Hepatic stellate cell (primary cell): ENCODE data around the gene NLGN1.
"Not testable (repeated sequence)": the region's sequence is repeated elsewhere in the genome, so short reads cannot be mapped to it uniquely, and the experiment has no call there.

Experiments used
- DNase-seq: peaks from one replicate; pipeline ENCODE4 v3.0.0; 2011; ENCODE audit warnings: low spot score

Gene NLGN1

GRCh38 chr3:174223626-174224025 lies 826.1 kb downstream of the NLGN1 start:
- DNase-seq, result no peak

DNA sequence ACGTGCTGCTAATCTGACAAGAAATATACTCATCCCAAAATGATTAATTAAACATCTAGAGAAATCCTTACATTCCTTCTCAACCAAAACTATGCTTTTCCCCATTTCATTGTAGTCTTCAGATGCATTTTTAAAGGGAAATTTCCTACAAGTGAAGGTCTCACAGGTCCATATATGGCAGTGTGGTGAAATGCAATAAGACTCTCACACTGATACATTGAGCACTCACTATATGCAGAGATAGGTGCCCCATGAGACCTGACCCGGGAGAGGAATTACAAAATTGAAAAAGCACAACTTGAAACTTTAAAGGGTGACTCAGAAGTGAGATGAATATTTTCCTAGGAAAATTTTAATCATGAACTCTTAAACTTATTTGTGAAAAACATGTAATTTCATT lies 832.4 kb downstream of the NLGN1 start:
- no peak for DNase-seq

- DNase-seq, result not testable (repeated sequence)
Observed at GRCh38 chr3:174232028-174232657, 834.6 kb downstream of the NLGN1 start.

GRCh38 chr3:174232658-174233429 lies 835.3 kb downstream of the NLGN1 start:
- DNase-seq, result no peak

- no peak for DNase-seq
Observed at GRCh38 chr3:174233511-174233910, 836.0 kb downstream of the NLGN1 start.

- DNase-seq, result no peak
Observed at GRCh38 chr3:174242311-174243041, 844.9 kb downstream of the NLGN1 start.

- DNase-seq, result peak; percentile 36
Observed at GRCh38 chr3:174243171-174243570, 845.6 kb downstream of the NLGN1 start.

DNA sequence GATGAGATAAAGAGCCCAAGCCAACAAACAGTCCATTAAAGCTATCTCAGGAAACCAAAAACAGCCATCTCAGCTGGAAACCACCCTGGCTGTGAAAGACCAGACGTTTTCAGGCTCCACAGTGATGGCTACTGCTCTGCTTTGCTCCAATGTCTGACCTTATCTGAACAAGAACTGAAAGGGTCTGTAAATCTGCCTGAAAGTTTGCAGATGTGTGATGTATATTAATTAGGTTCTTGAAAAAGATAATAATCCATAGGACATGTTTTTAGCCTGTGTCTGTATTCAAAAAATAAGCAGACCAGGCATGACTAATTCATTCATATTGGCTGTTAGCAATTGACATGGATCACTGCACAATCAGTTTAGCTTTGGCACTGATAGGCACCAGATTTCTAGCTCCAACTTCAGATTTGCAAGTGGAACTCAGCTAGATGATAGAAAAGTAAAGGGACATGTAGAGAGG lies 850.2 kb downstream of the NLGN1 start:
- no peak for DNase-seq

- no peak for DNase-seq
Observed at GRCh38 chr3:174251681-174252080, 854.1 kb downstream of the NLGN1 start.

GRCh38 chr3:174253196-174253823 lies 855.8 kb downstream of the NLGN1 start:
- DNase-seq, result no peak

GRCh38 chr3:174253940-174254339 lies 856.4 kb downstream of the NLGN1 start:
- no peak for DNase-seq

DNA sequence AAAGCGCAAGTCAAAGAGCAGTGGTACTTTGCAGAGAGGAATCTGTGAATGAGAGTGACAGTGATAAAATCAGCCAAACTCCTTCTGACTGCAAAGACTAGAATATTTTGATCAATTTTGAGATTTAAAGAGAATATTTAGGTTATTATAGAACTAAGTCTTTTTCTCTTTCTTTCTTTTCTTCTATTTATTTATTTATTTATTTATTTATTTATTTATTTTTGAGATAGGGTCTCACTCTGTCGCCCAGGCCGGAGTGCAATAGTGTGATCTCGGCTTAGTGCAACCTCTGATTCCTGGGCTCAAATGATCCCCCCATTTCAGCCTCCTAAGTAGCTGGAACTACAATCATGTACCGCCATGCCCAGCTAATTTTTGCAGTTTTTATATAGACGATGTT lies 857.9 kb downstream of the NLGN1 start:
- no peak for DNase-seq

DNA sequence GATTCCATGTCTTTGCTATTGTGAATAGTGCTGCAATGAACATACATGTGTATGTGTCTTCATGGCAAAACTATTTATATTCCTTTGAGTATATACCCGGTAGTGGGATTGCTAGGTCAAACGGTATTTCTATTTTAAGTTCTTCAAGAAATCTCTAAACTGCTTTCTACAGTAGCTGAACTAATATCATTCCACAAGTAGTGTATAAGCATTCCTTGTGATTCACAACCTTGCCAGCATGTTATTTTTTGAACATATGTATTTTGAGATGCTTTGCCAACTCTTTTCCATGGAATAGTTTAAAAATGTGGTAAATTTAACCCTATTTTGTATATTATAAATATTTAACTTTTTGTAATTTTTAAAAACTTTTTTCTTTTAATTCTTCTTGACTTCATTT lies 868.9 kb downstream of the NLGN1 start:
- DNase-seq, result no peak

- DNase-seq, result no peak
Observed at GRCh38 chr3:174268061-174268460, 870.5 kb downstream of the NLGN1 start.

DNA sequence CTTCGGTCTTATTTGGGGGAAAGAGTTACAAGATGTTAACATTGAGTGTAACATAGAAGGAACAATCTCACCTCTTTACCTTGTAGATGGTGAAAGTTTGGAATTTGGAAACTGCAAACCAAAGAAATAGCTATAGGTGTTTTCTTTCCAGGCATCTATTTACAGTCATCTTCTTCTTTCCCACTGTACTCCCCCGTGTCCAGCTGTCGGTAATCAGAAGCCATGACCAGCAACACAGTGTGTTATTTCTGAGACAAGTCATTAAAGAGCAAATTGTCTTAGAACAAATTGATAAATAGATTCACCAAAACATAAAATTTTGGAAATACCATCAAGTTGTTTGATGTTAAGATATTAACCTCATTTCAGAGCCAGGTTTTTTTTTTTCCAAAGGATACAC lies 871.0 kb downstream of the NLGN1 start:
- no peak for DNase-seq

DNA sequence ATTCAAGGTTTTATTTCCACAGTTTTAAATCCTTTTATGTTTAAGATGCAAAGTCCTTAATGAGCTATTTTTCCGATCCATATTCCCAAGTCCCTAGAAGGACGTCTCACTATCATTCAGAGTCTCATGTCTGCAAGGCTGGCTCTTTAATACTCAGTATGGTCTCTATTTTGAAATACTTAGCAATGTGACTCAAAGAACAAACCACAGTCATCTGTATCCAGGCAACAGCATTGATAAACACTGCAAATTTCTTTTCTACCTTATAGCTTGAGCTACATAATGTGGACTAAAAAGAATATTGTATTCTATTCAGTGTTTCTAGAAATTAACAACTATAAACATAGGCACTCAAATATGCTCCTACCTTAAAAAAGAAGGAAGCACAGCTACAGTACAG lies 873.3 kb downstream of the NLGN1 start:
- DNase-seq, result peak; percentile 49

- no peak for DNase-seq
Observed at GRCh38 chr3:174275336-174275735, 877.8 kb downstream of the NLGN1 start.

DNA sequence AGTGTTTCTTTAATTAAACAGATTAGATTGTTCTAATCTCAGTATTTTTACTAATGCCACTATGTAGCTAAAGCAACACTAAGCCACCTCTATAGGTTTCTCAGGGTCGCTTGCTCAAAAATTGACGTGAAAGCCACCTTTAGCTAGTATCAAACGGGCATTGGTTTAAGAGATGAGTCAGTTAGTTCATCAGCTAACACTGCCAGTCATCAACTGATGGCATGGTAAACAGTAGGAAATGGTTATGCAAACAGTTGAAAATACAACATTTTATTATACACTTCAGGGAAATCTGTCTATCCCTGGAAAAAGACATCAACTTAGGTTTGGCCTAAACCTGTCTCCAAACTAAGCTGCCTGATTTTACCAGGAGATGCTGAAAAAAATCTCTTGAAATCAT lies 879.3 kb downstream of the NLGN1 start:
- DNase-seq, result no peak

DNA sequence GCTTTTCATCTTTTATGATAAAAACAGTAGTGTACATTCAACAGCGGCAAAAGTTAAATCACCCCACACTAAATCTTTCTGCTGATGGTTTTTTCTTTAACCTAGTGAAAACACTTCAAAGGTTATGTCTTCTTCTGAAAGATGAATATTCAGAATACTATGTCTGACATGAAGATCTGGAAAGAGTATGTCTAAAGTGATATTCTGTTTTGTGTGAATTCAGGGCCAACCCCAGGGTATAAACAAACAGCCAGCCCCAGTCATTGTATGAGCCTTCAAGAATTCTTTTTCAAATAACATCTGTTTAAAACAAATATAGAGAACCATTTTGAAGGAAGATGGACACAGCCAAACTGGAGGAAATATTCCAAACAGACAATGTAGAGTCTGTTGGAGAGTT lies 880.5 kb downstream of the NLGN1 start:
- DNase-seq, result no peak

GRCh38 chr3:174280186-174280585 lies 882.6 kb downstream of the NLGN1 start:
- DNase-seq, result no peak

DNA sequence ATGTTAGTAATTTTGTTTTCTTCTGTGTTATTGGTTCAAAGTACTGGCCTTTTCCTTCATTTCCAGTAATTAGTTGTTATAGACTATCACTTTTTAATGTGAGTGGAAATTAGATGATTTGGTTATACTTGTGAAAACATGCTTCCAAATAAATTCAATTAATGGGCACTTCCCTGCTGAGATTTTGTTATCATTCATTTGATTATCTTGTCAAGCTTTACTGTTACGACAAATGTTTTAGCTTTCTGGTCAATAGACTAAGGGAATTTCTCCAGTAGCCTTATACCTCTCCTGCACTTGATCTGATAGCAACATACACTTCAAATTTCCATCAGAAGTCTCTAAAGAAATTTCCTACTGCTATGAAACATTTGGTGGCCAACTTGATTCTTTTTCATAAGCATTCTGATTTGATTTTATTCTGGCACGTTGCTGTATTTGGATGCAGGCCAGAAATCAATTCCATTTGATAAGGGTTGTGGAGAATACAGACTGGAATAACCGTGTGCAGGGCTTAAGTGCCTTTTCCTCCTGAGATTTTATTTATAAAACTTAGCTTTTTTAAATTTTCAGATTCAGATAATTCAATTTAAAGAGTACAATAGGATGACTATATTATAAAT lies 887.8 kb downstream of the NLGN1 start:
- DNase-seq, result no peak

GRCh38 chr3:174287705-174288104 lies 890.2 kb downstream of the NLGN1 start:
- no peak for DNase-seq
